ENCODE measurements around the gene HOXA3. TPM values are rescaled to one million over a fixed set of nuclear protein-coding genes. Genes with fewer than 3 reads are reported as not detected.
A peak's percentile ranks its signal among the peaks of the same experiment; 100 is the strongest.

Gene HOXA3
- not detected for total RNA-seq
- polyA plus RNA-seq (2013, experiment 1 of 2), result 19.4 TPM
- polyA plus RNA-seq (2013, experiment 2 of 2), result 15.9 TPM
- long read RNA-seq, experiment 1, result 0 reads
- long read RNA-seq, experiment 2, result 0 reads
- long read RNA-seq, experiment 3, result 0 reads
- long read RNA-seq, experiment 4, result 0 reads

DNA sequence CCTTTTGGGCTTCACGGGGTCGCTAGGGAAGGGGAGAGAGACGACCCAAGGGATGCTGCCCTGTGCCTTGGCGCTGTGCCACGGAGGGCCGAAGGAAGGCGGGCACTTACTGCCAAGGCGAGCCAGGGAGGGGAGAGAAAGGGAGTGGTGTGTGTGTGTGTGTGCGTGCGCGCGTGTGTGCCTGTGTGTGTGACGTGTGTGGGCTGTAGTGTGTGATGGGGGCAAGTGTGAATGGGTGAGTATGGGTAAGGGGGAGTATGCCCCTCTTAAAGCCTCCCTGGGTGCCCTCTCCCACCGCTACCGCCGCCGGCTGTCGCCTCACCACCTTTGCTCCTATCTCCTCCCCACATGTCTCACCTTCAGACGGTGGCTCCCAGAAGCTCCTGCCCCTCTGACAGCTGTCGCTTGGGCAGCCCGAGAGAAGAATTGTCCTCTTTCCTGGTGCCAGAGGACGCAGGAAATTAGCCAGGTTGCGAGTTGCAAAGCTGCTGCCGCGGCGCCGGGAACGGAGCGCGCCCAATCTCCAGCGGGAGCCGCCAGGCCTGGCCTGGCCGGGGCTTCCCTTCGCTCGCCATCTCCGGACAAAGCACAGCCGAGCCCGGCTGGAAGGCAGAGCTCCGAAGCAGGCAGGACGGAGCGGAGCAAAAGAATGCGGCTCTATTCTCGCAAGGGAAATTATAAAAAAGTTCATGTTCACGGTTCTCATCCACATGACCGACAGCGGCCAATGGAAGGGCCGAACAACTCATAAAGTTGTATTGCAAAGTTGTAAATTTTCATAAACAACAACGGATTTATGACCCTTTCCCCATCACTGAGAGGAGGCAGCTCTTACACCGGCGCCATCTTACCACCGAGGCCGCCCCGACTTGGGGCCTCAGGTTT lies at the start of gene HOXA3:
Gene HOXA3 (minus strand): TSS at position 653 of the 885 bp plus-strand sequence. CDS start 41,943 bp downstream, outside the sequence.
- Mint-ChIP-seq H3K27me3 (ENCODE audit: insufficient read depth) (peaks cover 100% of the 10 kb centered on the region), H3K4me3 (no peak within 1 kb of the TSS), H3K27ac (no peak within 1 kb of the TSS), H3K9me3 (peaks cover 29% of the 10 kb centered on the region), H3K4me1 (no peaks in the 10 kb centered on the region), H3K36me3 (ENCODE audit: low read depth) (no peaks in the 10 kb centered on the region)
- TF ChIP-seq, protein P1, sequence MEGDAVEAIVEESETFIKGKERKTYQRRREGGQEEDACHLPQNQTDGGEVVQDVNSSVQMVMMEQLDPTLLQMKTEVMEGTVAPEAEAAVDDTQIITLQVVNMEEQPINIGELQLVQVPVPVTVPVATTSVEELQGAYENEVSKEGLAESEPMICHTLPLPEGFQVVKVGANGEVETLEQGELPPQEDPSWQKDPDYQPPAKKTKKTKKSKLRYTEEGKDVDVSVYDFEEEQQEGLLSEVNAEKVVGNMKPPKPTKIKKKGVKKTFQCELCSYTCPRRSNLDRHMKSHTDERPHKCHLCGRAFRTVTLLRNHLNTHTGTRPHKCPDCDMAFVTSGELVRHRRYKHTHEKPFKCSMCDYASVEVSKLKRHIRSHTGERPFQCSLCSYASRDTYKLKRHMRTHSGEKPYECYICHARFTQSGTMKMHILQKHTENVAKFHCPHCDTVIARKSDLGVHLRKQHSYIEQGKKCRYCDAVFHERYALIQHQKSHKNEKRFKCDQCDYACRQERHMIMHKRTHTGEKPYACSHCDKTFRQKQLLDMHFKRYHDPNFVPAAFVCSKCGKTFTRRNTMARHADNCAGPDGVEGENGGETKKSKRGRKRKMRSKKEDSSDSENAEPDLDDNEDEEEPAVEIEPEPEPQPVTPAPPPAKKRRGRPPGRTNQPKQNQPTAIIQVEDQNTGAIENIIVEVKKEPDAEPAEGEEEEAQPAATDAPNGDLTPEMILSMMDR (conservative IDR thresholded peaks at IDR 0.05), result no peak
- Histone ChIP-seq H3K9ac (ENCODE audit: extremely low read depth, low read length, poor library complexity, severe bottlenecking) (no peak within 1 kb of the TSS), H3K4me3 (ENCODE audit: low read length) (no peak within 1 kb of the TSS), H3K27me3 (ENCODE audit: control insufficient read depth, insufficient read depth, low read length, poor library complexity, severe bottlenecking) (peaks cover 100% of the 10 kb centered on the region), H3K36me3 (ENCODE audit: control insufficient read depth, insufficient read depth, low read length) (no peaks in the 10 kb centered on the region), H3K9me3 (ENCODE audit: control insufficient read depth, low read length) (peaks cover 24% of the 10 kb centered on the region), H3K4me1 (ENCODE audit: control insufficient read depth, insufficient read depth, low read length) (no peaks in the 10 kb centered on the region), H3K27ac (ENCODE audit: low read depth, low read length) (no peak within 1 kb of the TSS)
- peak; percentile 61 for DNase-seq
- 10 to 13% methylated on average over 42 to 49 of the region's 53 CpGs for WGBS, 2 experiments (ENCODE audit: insufficient coverage in 1 of 2, insufficient read length in 1 of 2)

DNA sequence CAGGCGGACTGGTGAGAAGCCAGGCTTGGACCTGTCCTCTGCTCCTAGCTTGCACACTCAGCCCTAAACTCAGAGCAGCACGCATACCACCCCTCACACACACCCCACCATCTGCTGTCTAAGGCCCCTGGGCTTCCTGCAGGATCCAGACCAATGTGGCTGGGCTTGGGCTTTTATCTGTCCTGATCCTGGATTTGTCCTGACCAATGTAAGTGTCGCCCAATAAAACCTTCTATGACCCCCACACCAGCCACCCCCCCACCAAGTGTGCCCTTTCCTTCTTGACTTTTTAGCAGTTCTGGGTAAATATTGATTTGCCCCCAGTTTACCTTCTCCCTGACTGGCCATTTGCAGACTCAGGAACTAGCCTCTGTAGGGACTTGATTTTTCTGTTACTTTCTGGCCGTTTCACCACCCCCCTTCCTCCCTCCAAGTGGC lies 49.2 kb upstream of the HOXA3 start:
- H3K9me3 ChIP-seq (ENCODE audit: control insufficient read depth, low read length), result no peaks in the 10 kb centered on the region
- H3K27ac Mint-ChIP-seq, result no peak overlapping the region
- no peak overlapping the region for H3K4me3 ChIP-seq (ENCODE audit: low read length)
- peaks cover 95% of the 10 kb centered on the region for H3K27me3 Mint-ChIP-seq (ENCODE audit: insufficient read depth)
- peaks cover 4% of the 10 kb centered on the region for H3K4me1 ChIP-seq (ENCODE audit: control insufficient read depth, insufficient read depth, low read length)
- DNase-seq, result peak; percentile 53
- TF ChIP-seq, protein P1 (conservative IDR thresholded peaks at IDR 0.05), result no peak
- H3K27me3 ChIP-seq (ENCODE audit: control insufficient read depth, insufficient read depth, low read length, poor library complexity, severe bottlenecking), result peaks cover 97% of the 10 kb centered on the region
- no peaks in the 10 kb centered on the region for H3K36me3 Mint-ChIP-seq (ENCODE audit: low read depth)
- no peaks in the 10 kb centered on the region for H3K36me3 ChIP-seq (ENCODE audit: control insufficient read depth, insufficient read depth, low read length)
- no peak overlapping the region for H3K4me3 Mint-ChIP-seq
- no peak overlapping the region for H3K9ac ChIP-seq (ENCODE audit: extremely low read depth, low read length, poor library complexity, severe bottlenecking)
- 19% methylated on average over 4 of the region's 4 CpGs; no CpG with 5 or more reads in 1 of the 2 experiments for WGBS, 2 experiments (ENCODE audit: insufficient coverage in 1 of 2, insufficient read length in 1 of 2)
- peaks cover 13% of the 10 kb centered on the region for H3K4me1 Mint-ChIP-seq
- H3K9me3 Mint-ChIP-seq, result no peaks in the 10 kb centered on the region
- no peak overlapping the region for H3K27ac ChIP-seq (ENCODE audit: low read depth, low read length)

DNA sequence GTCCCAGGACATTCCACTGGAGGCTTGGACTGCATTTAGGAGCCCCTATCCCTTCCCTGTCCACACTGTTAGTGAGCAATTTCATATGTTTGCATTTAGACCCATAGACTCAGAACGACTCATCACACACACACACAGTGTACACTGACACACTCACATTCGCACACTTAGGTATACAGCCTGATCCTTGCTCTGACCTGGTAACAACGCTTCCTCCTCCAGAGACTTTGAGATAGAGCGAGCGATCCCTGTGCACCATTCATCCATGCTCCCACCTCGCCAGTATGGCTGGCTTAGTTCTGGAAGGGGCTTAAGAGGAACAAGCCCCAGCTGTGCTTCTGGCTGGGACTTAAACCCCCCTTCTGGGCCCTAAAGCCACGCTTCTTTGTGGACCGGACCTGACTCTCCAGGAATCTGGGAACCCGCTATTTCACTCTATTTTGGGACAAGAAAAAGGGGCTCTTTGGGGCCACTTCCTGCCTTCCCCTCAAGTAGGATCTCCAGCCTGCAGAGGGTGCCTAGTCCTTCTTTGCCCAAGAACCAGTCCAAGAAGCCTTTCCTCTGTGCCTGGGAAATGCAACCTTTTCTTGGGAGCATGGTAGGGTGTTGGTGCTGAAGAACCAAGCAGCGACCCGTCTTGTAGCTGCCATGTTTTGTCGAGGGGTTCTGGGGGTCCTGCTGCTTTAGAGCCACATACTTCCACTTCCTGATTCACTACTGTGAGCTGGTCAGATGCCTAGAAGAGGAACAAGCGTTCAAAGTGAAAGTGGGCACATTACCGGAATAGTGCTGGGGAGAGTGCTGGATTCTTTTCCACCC lies 48.6 kb upstream of the HOXA3 start:
- Histone ChIP-seq H3K27ac (ENCODE audit: low read depth, low read length) (no peak overlapping the region), H3K36me3 (ENCODE audit: control insufficient read depth, insufficient read depth, low read length) (no peaks in the 10 kb centered on the region), H3K27me3 (ENCODE audit: control insufficient read depth, insufficient read depth, low read length, poor library complexity, severe bottlenecking) (peaks cover 97% of the 10 kb centered on the region), H3K9ac (ENCODE audit: extremely low read depth, low read length, poor library complexity, severe bottlenecking) (no peak overlapping the region), H3K4me1 (ENCODE audit: control insufficient read depth, insufficient read depth, low read length) (peaks cover 4% of the 10 kb centered on the region), H3K4me3 (ENCODE audit: low read length) (no peak overlapping the region), H3K9me3 (ENCODE audit: control insufficient read depth, low read length) (no peaks in the 10 kb centered on the region)
- Mint-ChIP-seq H3K4me1 (peaks cover 13% of the 10 kb centered on the region), H3K36me3 (ENCODE audit: low read depth) (no peaks in the 10 kb centered on the region), H3K27me3 (ENCODE audit: insufficient read depth) (peaks cover 95% of the 10 kb centered on the region), H3K9me3 (no peaks in the 10 kb centered on the region), H3K4me3 (peak overlapping the region; percentile 54), H3K27ac (no peak overlapping the region)
- TF ChIP-seq, protein P1 (conservative IDR thresholded peaks at IDR 0.05), result no peak
- WGBS, 2 experiments (ENCODE audit: insufficient coverage in 1 of 2, insufficient read length in 1 of 2), result 9 to 13% methylated on average over 6 to 14 of the region's 14 CpGs
- DNase-seq, result peak; percentile 60
